GM19035 (cell line): Measurements from ENCODE around the gene FAM3C.

Experiments used
- ATAC-seq: cut with Tn5 transposase; IDR thresholded peaks from one replicate; pipeline ENCODE4 v1.9.1; 2021; ENCODE audit not compliant: unreplicated experiment

The FAM3C gene

GRCh38 chr7:121303422-121304101 lies 92.5 kb downstream of the FAM3C start:
- no peak for ATAC-seq

GRCh38 chr7:121302214-121302745 lies 93.8 kb downstream of the FAM3C start:
- ATAC-seq: peak; percentile 85

GRCh38 chr7:121301446-121302213 lies 94.5 kb downstream of the FAM3C start:
- no peak for ATAC-seq

GRCh38 chr7:121300685-121301420 lies 95.3 kb downstream of the FAM3C start:
- ATAC-seq: no peak
